GM23248 (cell line): ENCODE data around the gene ITIH4. TPM values are rescaled to one million over a fixed set of nuclear protein-coding genes. Genes with fewer than 3 reads are reported as not detected.

Source experiments
- DNase-seq: peaks from one replicate; pipeline ENCODE4 v3.0.0-alpha.2; 2015
- H2AFZ ChIP-seq: fragments of 200-600 bp; sonication (generic); 2 replicates; pipeline ENCODE4 v1.6.1; 2016; ENCODE audit warnings: antibody characterized with exemption
- H3F3A ChIP-seq: fragments of 200-600 bp; sonication (generic); 2 replicates; pipeline ENCODE4 v1.6.1; 2016; ENCODE audit warnings: mild to moderate bottlenecking, antibody characterized with exemption, mixed run types; ENCODE audit not compliant: insufficient read depth
- H3K27ac ChIP-seq: fragments of 200-600 bp; sonication (generic); 2 replicates; pipeline ENCODE4 v1.5.1; 2016; ENCODE audit warnings: mild to moderate bottlenecking
- H3K27me3 ChIP-seq: fragments of 200-600 bp; sonication (generic); replicated peaks from 2 replicates; pipeline ENCODE4 v1.6.1; 2016; ENCODE audit warnings: mild to moderate bottlenecking; ENCODE audit not compliant: insufficient read depth
- H3K36me3 ChIP-seq: fragments of 200-600 bp; sonication (generic); 2 replicates; pipeline ENCODE4 v1.6.1; 2016; ENCODE audit warnings: low read depth, mild to moderate bottlenecking
- H3K4me1 ChIP-seq: fragments of 200-600 bp; sonication (generic); 2 replicates; pipeline ENCODE4 v1.6.1; 2016; ENCODE audit warnings: mild to moderate bottlenecking; ENCODE audit not compliant: insufficient read depth
- H3K4me2 ChIP-seq: fragments of 200-600 bp; sonication (generic); one replicate; pipeline ENCODE4 v1.6.1; 2016; ENCODE audit warnings: mild to moderate bottlenecking; ENCODE audit not compliant: unreplicated experiment
- H3K4me3 ChIP-seq: fragments of 200-600 bp; sonication (generic); 2 replicates; pipeline ENCODE4 v1.5.1; 2016; ENCODE audit warnings: mild to moderate bottlenecking
- H3K79me2 ChIP-seq: fragments of 200-600 bp; sonication (generic); 2 replicates; pipeline ENCODE4 v1.6.1; 2016; ENCODE audit warnings: mild to moderate bottlenecking; ENCODE audit not compliant: insufficient read depth
- H3K9ac ChIP-seq: fragments of 200-600 bp; sonication (generic); 2 replicates; pipeline ENCODE4 v1.6.1; 2016; ENCODE audit warnings: mild to moderate bottlenecking
- H3K9me2 ChIP-seq: fragments of 200-600 bp; sonication (generic); 2 replicates; pipeline ENCODE4 v1.6.1; 2016; ENCODE audit warnings: mixed run types, mild to moderate bottlenecking, moderate library complexity; ENCODE audit not compliant: insufficient read depth
- H3K9me3 ChIP-seq: fragments of 200-600 bp; sonication (generic); one replicate; pipeline ENCODE4 v1.6.1; 2017; ENCODE audit warnings: low read depth
- H4K20me1 ChIP-seq: fragments of 200-600 bp; sonication (generic); 2 replicates; pipeline ENCODE4 v1.6.0; 2016; ENCODE audit not compliant: insufficient read depth
- EZH2 ChIP-seq: fragments of 200-600 bp; sonication (generic); IDR thresholded peaks from 2 replicates; pipeline ENCODE4 v1.6.1; 2018; ENCODE audit warnings: antibody characterized with exemption, mild to moderate bottlenecking; ENCODE audit not compliant: insufficient read depth, poor library complexity, severe bottlenecking
- EZH2phosphoT487 ChIP-seq: fragments of 200-600 bp; sonication (generic); IDR thresholded peaks from 2 replicates; pipeline ENCODE4 v1.6.1; 2018; ENCODE audit warnings: antibody characterized with exemption, moderate library complexity, mild to moderate bottlenecking, low read depth; ENCODE audit not compliant: insufficient read depth
- WGBS, 2 experiments: methylation state at CpG; one replicate each; pipeline ENCODE4 v1.1.6; 2015 to 2017; ENCODE audit warnings: low lambda C conversion rate in 2 of 2, low coverage in 1 of 2; ENCODE audit errors: missing lambda C conversion rate in 2 of 2; 5-methylcytosine and 5-hydroxymethylcytosine counted together
- in situ Hi-C: fragments of 300-500 bp; cut with MboI; formaldehyde crosslinking; loops from 2 replicates; pipeline ENCODE4 v1.15.0; 2020
- polyA plus RNA-seq: library from polyadenylated mRNA; unstranded; fragments of >200 nt; fragmentation: Nextera tagmentation; extraction: Ambion mirVana; gene quantifications from 2 replicates; pipeline ENCODE4 v1.2.1, GENCODE V29; 2016
- total RNA-seq: library from RNA; depleted of rRNA; stranded (reverse); fragments of >200 nt; shearing (Covaris generic); gene quantifications from 2 replicates; pipeline ENCODE4 v1.2.3, GENCODE V29; 2014

ITIH4 gene
- total and polyA plus RNA-seq, 2 experiments from 2014 or later: 0.11 TPM; not detected in 1

GRCh38 chr3:52848617-52849016 lies 18.1 kb upstream of the ITIH4 start:
- H2AFZ ChIP-seq: no peak overlapping the region
- no peaks in the 10 kb centered on the region for H3K9me2 ChIP-seq
- peaks cover 7% of the 10 kb centered on the region for H3K4me1 ChIP-seq
- H3K4me2 ChIP-seq: no peak overlapping the region
- no peaks in the 10 kb centered on the region for H3F3A ChIP-seq
- no peaks in the 10 kb centered on the region; the same call in 1 of the 2 replicates for H3K36me3 ChIP-seq
- peak; percentile 87 for DNase-seq
- H3K27ac ChIP-seq: no peak overlapping the region
- H3K4me3 ChIP-seq: no peak overlapping the region
- TF ChIP-seq EZH2phosphoT487 (no peak), EZH2 (no peak)
- no peaks in the 10 kb centered on the region for H3K9me3 ChIP-seq
- H3K79me2 ChIP-seq: no peaks in the 10 kb centered on the region
- no peak overlapping the region for H3K9ac ChIP-seq
- WGBS, 2 experiments: 32 to 38% methylated on average over 7 of the region's 7 CpGs
- in situ Hi-C loops: no loop called here
- no peaks in the 10 kb centered on the region for H3K27me3 ChIP-seq
- H4K20me1 ChIP-seq: no peaks in the 10 kb centered on the region

- no peak overlapping the region for H3K27ac ChIP-seq
- no peaks in the 10 kb centered on the region for H3K9me2 ChIP-seq
- TF ChIP-seq EZH2phosphoT487 (no peak), EZH2 (no peak)
- H3K9ac ChIP-seq: no peak overlapping the region
- no peak for DNase-seq
- no peak overlapping the region for H3K4me3 ChIP-seq
- peaks cover 7% of the 10 kb centered on the region for H3K4me1 ChIP-seq
- no peaks in the 10 kb centered on the region for H3K9me3 ChIP-seq
- no peaks in the 10 kb centered on the region; the same call in 1 of the 2 replicates for H3K36me3 ChIP-seq
- H3F3A ChIP-seq: no peaks in the 10 kb centered on the region
- no peak overlapping the region for H2AFZ ChIP-seq
- 88 to 94% methylated on average over 7 of the region's 7 CpGs for WGBS, 2 experiments
- H3K79me2 ChIP-seq: no peaks in the 10 kb centered on the region
- H3K4me2 ChIP-seq: no peak overlapping the region
- in situ Hi-C loops: no loop called here
- H3K27me3 ChIP-seq: no peaks in the 10 kb centered on the region
- no peaks in the 10 kb centered on the region for H4K20me1 ChIP-seq
Observed at GRCh38 chr3:52847726-52848125, 17.3 kb upstream of the ITIH4 start.

GRCh38 chr3:52847241-52847640 lies 16.8 kb upstream of the ITIH4 start:
- in situ Hi-C loops: no loop called here
- TF ChIP-seq EZH2 (no peak), EZH2phosphoT487 (no peak)

GRCh38 chr3:52846432-52846965 lies 16.0 kb upstream of the ITIH4 start:
- Histone ChIP-seq H3K4me1 (peaks cover 7% of the 10 kb centered on the region), H3K9me2 (no peaks in the 10 kb centered on the region), H4K20me1 (no peaks in the 10 kb centered on the region), H3K9me3 (no peaks in the 10 kb centered on the region), H3K4me3 (no peak overlapping the region), H3K4me2 (no peak overlapping the region), H3K36me3 (no peaks in the 10 kb centered on the region; the same call in 1 of the 2 replicates), H3K79me2 (no peaks in the 10 kb centered on the region), H3K27ac (no peak overlapping the region), H3F3A (no peaks in the 10 kb centered on the region), H3K9ac (no peak overlapping the region), H2AFZ (no peak overlapping the region), H3K27me3 (no peaks in the 10 kb centered on the region)
- TF ChIP-seq EZH2: no peak
- TF ChIP-seq EZH2phosphoT487: no peak
- DNase-seq: no peak
- in situ Hi-C loops: no loop called here
- WGBS, 2 experiments: 94 to 96% methylated on average over 15 of the region's 15 CpGs

More at GRCh38 chr3:52847241-52847640, 16.8 kb upstream of the ITIH4 start:
- Histone ChIP-seq H3K4me2 (no peak overlapping the region), H3K79me2 (no peaks in the 10 kb centered on the region), H3K9me3 (no peaks in the 10 kb centered on the region), H3K9me2 (no peaks in the 10 kb centered on the region), H2AFZ (no peak overlapping the region), H3F3A (no peaks in the 10 kb centered on the region), H4K20me1 (no peaks in the 10 kb centered on the region), H3K4me3 (no peak overlapping the region), H3K36me3 (no peaks in the 10 kb centered on the region; the same call in 1 of the 2 replicates), H3K27me3 (no peaks in the 10 kb centered on the region), H3K27ac (no peak overlapping the region), H3K9ac (no peak overlapping the region), H3K4me1 (peaks cover 7% of the 10 kb centered on the region)
- DNase-seq: no peak
- WGBS, 2 experiments: 93 to 95% methylated on average over 6 of the region's 6 CpGs
